AG04449 (cell line): ENCODE measurements around the gene VRTN.
"Not testable (repeated sequence)": the region's sequence is repeated elsewhere in the genome, so short reads cannot be mapped to it uniquely, and the experiment has no call there.

Experiments
- CTCF ChIA-PET: fragments of 350-600 bp; formaldehyde crosslinking; extraction: SDS; loops from one replicate; lab custom pipeline; 2021; ENCODE audit warnings: antibody characterized with exemption; lab: Yijun Ruan, JAX
- POLR2A ChIA-PET: fragments of 400-600, 350-600 bp; formaldehyde crosslinking; extraction: SDS; loops from one replicate; lab custom pipeline; 2020; ENCODE audit warnings: antibody characterized with exemption, inconsistent platforms; lab: Yijun Ruan, JAX
- DNase-seq: peaks from one replicate; pipeline ENCODE4 v3.0.0-alpha.2; 2010; ENCODE audit warnings: low read depth, low spot score
- H3K4me3 ChIP-seq: 2 replicates; pipeline ENCODE4 v1.5.1; 2011; ENCODE audit warnings: low read depth, mild to moderate bottlenecking, control low read depth, low read length
- TF ChIP-seq, protein P1 (sequence below): IDR thresholded peaks from one replicate; pipeline ENCODE4 v1.5.1; 2011; ENCODE audit warnings: mild to moderate bottlenecking, moderate library complexity, low read length, control low read depth, inconsistent platforms; ENCODE audit not compliant: insufficient read depth; ENCODE audit errors: missing control alignments

VRTN gene

GRCh38 chr14:74325446-74325845, 22.8 kb upstream of the VRTN start:
- CTCF ChIA-PET, result interaction anchor here (0.6 to 7.2 kb wide), 11 partner anchors 10 to 452 kb away, joined by 3 to 53 read pairs (median 5); no protein-coding TSS in a partner anchor
- no peak for DNase-seq
- H3K4me3 ChIP-seq, result no peak overlapping the region
- TF ChIP-seq, protein P1, sequence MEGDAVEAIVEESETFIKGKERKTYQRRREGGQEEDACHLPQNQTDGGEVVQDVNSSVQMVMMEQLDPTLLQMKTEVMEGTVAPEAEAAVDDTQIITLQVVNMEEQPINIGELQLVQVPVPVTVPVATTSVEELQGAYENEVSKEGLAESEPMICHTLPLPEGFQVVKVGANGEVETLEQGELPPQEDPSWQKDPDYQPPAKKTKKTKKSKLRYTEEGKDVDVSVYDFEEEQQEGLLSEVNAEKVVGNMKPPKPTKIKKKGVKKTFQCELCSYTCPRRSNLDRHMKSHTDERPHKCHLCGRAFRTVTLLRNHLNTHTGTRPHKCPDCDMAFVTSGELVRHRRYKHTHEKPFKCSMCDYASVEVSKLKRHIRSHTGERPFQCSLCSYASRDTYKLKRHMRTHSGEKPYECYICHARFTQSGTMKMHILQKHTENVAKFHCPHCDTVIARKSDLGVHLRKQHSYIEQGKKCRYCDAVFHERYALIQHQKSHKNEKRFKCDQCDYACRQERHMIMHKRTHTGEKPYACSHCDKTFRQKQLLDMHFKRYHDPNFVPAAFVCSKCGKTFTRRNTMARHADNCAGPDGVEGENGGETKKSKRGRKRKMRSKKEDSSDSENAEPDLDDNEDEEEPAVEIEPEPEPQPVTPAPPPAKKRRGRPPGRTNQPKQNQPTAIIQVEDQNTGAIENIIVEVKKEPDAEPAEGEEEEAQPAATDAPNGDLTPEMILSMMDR, result no peak
- POLR2A ChIA-PET, result no interaction called here

- TF ChIP-seq, protein P1, result no peak
- POLR2A ChIA-PET, result no interaction called here
- no peak overlapping the region for H3K4me3 ChIP-seq
- CTCF ChIA-PET, result interaction anchor here (1.2 to 7.2 kb wide), 10 partner anchors 9 to 174 kb away, joined by 3 to 53 read pairs (median 6); no protein-coding TSS in a partner anchor
- DNase-seq, result no peak
Observed at GRCh38 chr14:74326369-74327152, 21.7 kb upstream of the VRTN start.

- DNase-seq, H3K4me3 ChIP-seq, POLR2A ChIA-PET: not testable (repeated sequence)
- CTCF ChIA-PET, result interaction anchor here (0.6 kb wide), 1 partner anchor 56 kb away, joined by 4 read pairs; no protein-coding TSS in a partner anchor
Observed at GRCh38 chr14:74329950-74330552, 18.2 kb upstream of the VRTN start.

DNA sequence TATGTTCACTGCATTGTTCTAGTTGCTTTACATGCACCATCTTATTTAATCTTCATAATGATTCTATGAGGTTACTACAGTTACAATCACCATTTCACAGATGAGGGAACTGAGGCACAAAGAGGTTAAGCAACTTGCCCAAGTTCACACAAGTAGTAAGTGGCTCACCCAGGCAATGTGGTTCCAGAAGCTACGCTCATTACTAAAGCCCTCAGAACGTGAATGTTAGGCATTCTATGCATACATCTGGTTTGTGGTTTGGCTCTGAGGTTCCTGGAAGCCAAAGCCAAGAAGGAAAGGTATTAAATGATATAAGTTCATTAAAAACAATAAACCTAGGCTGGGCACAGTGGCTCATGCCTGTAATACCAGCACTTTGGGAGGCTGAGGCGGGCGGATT, 14.4 kb upstream of the VRTN start:
- TF ChIP-seq, protein P1, result no peak
- POLR2A ChIA-PET, result no interaction called here
- peak; percentile 83 for DNase-seq
- H3K4me3 ChIP-seq, result no peak overlapping the region
- CTCF ChIA-PET, result interaction anchor here (1.0 to 1.2 kb wide), 2 partner anchors 9 to 146 kb away, joined by 3 to 5 read pairs; no protein-coding TSS in a partner anchor

DNA sequence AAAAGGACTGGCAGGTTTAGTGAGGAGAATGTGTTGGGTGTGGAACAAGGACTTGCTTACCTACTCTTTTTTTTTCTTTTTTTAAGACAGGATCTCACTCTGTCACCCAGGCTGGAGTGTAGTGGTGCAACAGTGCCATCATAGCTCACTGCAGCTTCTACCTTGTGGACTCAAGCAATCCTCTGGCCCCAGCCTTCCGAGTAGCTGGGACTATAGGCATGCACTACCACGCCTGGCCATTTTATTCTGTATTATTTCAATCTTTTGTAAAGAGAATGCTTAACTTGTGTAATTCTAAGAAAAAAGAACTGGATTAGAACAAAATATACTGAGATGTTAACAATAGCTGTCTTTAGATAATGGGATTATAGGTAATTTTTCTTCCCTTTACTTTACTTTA, 1.9 kb upstream of the VRTN start:
- CTCF ChIA-PET, result interaction anchor here (2.2 to 3.5 kb wide), 2 partner anchors 17 to 132 kb away, joined by 8 to 14 read pairs; no protein-coding TSS in a partner anchor

GRCh38 chr14:74347097-74347794, 1.0 kb upstream of the VRTN start:
- CTCF ChIA-PET, result interaction anchor here (0.8 to 3.5 kb wide), 6 partner anchors 12 to 131 kb away, joined by 3 to 14 read pairs (median 4); no protein-coding TSS in a partner anchor
- TF ChIP-seq, protein P1, result no peak
- DNase-seq, result no peak
- POLR2A ChIA-PET, result no interaction called here
- no peak overlapping the region for H3K4me3 ChIP-seq

More for the DNA sequence above, 1.9 kb upstream of the VRTN start:
- POLR2A ChIA-PET, result no interaction called here
- no peak for DNase-seq
- TF ChIP-seq, protein P1, result no peak
- H3K4me3 ChIP-seq, result no peak overlapping the region
